ENCODE data around the gene KCTD5. TPM values are rescaled to one million over a fixed set of nuclear protein-coding genes. Genes with fewer than 3 reads are reported as not detected.

Gene KCTD5
- total RNA-seq, 1 donor, result 25.0 TPM

DNA sequence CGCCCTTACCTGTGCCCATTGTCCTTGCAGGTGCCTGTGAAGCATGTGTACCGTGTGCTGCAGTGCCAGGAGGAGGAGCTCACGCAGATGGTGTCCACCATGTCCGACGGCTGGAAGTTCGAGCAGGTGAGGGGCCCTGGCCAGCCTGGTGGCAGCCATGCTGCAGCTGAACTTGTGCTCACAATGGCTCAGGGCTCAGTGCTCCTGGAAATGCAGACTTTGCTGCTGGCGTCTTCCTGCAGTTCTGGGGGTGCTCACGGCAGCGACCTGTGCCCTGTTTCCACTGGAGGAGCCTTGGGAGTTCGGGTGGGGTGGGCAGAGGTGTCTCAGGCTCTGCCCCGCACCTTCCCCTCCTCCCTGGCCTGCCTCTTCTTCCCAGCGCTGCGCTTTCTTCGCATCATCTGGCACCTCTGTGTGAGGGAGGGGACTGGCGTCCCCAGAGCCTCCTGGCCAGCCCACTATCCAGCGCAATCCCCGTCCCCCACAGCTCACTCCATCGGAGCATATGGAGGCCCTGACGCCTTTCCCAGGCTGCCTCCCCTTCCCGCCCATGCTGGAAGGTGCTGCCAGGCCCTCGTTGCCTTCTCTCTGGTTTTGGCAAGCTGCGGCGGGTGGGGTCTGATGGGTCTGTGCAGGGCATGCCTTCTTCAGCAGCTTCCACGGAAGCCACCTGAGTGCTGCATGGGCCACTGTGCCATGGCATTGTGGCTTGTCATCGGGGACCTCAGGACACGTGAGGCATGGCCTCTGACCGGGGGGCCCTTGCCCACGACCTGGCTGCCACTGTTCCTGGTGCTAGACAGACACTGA lies 17.7 kb downstream of the KCTD5 start:
- H3K4me3 ChIP-seq (ENCODE audit: low read depth, low read length), result no peak overlapping the region
- TF ChIP-seq, protein P1, sequence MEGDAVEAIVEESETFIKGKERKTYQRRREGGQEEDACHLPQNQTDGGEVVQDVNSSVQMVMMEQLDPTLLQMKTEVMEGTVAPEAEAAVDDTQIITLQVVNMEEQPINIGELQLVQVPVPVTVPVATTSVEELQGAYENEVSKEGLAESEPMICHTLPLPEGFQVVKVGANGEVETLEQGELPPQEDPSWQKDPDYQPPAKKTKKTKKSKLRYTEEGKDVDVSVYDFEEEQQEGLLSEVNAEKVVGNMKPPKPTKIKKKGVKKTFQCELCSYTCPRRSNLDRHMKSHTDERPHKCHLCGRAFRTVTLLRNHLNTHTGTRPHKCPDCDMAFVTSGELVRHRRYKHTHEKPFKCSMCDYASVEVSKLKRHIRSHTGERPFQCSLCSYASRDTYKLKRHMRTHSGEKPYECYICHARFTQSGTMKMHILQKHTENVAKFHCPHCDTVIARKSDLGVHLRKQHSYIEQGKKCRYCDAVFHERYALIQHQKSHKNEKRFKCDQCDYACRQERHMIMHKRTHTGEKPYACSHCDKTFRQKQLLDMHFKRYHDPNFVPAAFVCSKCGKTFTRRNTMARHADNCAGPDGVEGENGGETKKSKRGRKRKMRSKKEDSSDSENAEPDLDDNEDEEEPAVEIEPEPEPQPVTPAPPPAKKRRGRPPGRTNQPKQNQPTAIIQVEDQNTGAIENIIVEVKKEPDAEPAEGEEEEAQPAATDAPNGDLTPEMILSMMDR (IDR thresholded peaks at IDR 0.05; ENCODE audit: insufficient read depth, low read depth, low read length), result no peak
- no peak for DNase-seq (ENCODE audit: low read depth)

DNA sequence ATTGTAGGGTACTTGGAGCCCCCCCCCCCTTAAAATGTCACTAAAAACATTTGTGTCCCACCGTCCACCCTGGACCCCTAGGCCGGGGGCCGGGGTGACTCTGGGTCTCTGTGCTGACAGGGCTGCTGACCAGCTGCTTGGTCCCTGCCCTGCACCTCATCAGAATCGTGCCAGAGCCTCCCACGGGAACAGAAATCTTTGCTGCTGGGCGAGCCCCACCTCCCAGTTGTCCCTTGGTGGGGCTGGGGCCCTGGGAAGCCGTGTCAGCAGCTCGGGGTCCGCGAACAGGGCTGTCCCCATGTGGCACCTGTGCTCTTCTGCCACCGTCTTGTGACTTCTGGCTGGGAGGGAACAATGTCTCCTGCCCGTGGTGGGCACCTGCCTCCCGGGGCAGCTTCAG lies 18.5 kb downstream of the KCTD5 start:
- no peak for DNase-seq (ENCODE audit: low read depth)
- TF ChIP-seq, protein P1 (IDR thresholded peaks at IDR 0.05; ENCODE audit: insufficient read depth, low read depth, low read length), result no peak
- no peak overlapping the region for H3K4me3 ChIP-seq (ENCODE audit: low read depth, low read length)

DNA sequence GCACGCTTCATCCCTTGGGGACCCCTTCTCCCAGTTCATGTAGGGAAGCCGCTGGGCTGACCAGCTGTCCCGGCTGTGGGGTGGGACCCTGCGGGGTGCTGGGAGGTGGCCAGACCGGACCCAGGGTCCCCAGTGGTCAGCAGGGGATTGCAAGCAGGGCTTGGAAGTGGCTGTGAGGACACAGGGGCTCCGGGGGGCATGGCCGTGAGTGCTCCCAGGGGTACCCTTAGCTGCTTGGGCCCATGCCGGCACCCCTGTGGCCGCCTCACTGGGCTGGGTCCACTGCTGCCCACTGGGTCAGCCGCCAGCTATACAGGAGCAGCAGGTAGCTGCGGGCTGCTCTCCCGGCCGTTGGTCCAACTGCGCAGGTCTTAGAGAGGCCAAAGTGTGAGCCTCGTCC lies 18.9 kb downstream of the KCTD5 start:
- H3K4me3 ChIP-seq (ENCODE audit: low read depth, low read length), result no peak overlapping the region
- no peak for DNase-seq (ENCODE audit: low read depth)
- TF ChIP-seq, protein P1 (IDR thresholded peaks at IDR 0.05; ENCODE audit: insufficient read depth, low read depth, low read length), result no peak

DNA sequence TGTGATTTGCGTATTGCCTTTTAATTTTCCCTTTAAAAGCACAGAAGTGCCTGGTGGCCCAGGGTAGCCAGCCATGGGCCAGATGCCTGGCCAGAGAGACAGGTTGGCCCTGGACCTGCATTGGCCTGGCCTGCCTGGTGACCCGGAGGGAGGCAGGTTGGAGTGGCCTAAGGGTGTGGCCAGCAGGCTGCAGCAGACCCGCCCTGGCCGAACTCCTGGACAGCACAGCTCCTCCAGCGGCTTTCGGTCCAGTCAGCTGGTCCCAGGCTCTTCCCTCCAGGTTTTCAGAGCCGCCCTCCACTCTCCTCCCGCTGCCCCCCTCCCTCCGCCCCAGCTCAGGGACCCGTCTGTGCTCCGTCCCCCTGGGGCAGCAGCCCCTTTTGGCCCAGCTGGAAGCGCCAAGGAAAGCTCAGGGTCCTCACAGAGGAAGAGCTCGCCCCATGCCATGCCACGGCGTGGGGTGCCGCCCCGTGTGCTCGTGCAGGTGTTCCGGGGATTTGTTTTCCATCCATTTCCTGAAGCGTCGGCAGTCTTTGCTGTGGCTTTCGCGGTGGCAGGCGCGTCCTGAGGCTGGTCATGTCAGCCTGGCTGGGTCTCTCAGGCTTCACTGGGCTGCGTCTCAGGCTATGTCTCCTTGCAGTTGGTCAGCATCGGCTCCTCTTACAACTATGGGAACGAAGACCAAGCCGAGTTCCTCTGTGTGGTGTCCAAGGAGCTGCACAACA lies 19.6 kb downstream of the KCTD5 start:
- TF ChIP-seq, protein P1 (IDR thresholded peaks at IDR 0.05; ENCODE audit: insufficient read depth, low read depth, low read length), result no peak
- no peak overlapping the region for H3K4me3 ChIP-seq (ENCODE audit: low read depth, low read length)
- DNase-seq (ENCODE audit: low read depth), result no peak

DNA sequence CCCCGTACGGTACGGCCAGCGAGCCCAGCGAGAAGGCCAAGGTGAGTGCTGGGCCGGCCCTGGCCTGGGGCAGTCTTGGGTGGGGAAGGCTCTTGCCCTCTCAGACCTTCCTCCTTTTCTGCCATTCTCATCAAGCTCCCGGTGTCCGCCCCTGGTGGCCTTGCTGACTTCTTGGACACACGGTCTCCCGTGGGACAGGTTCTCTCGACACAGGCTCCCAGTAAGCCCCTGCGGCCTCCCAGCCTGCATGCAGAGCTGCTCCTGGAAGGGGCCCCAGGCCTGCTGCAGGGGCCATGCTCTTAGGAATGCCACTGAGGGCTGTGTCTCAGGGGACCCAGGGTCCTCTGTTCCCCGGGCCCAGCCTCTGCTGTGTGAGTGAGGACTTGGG lies 20.1 kb downstream of the KCTD5 start:
- TF ChIP-seq, protein P1 (IDR thresholded peaks at IDR 0.05; ENCODE audit: insufficient read depth, low read depth, low read length), result no peak
- no peak overlapping the region for H3K4me3 ChIP-seq (ENCODE audit: low read depth, low read length)
- no peak for DNase-seq (ENCODE audit: low read depth)

DNA sequence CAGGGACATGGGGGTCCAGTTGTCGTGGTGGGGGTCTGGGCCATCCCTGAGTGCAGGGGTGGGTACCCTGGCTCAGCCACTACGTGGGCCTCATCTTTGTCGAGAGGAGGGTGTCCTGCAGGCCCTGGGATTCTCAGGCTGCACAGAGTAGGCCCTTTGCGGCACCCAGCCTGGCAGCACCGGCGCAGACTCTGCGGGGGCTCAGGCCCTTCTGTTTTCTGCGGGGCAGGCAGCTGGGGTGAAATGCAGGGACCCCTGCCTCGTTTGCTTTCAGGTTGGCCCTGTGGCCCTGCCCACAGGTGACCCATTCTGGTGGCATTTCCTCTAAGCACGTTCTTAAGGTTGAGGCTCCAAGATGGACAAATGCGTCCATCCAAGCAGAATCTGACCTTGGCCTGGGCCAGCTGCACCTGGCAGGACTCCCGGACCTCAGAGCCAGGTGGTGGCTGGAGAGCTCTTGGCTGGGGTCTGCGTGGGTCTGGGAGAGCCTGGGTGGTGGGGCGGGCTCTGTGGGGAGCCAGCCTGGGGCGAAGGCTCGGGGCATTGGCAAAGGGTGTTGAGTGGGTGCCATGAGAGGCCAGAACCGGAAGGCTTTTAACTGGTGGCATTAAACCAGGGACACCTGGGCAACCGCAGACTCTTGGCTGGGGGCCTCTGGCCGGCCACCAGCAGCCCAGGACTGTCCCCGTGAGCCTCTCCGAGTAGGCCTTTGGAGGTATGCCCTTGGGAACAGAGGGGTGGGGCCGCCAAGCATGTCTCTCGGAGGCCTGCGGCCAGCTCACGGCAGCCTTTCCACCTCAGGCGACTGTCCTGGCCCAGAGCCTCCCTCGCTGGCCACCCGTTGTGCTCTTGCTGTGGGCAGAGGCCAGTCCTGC lies 20.8 kb downstream of the KCTD5 start:
- DNase-seq (ENCODE audit: low read depth), result no peak
- TF ChIP-seq, protein P1 (IDR thresholded peaks at IDR 0.05; ENCODE audit: insufficient read depth, low read depth, low read length), result no peak

More for the DNA sequence above, 20.8 kb downstream of the KCTD5 start:
- no peak overlapping the region for H3K4me3 ChIP-seq (ENCODE audit: low read depth, low read length)
